Hematopoietic multipotent progenitor cell treated with erythropoietin and hydrocortisone succinate and interleukin-3 and kit ligand, for 8 days (in vitro differentiated cells): ENCODE results near the gene AR.
"Not testable (repeated sequence)": the region's sequence is repeated elsewhere in the genome, so short reads cannot be mapped to it uniquely, and the experiment has no call there.

Experiments used
- DNase-seq: peaks from one replicate; pipeline ENCODE4 v3.0.0-alpha.2; 2015

Gene AR

DNA sequence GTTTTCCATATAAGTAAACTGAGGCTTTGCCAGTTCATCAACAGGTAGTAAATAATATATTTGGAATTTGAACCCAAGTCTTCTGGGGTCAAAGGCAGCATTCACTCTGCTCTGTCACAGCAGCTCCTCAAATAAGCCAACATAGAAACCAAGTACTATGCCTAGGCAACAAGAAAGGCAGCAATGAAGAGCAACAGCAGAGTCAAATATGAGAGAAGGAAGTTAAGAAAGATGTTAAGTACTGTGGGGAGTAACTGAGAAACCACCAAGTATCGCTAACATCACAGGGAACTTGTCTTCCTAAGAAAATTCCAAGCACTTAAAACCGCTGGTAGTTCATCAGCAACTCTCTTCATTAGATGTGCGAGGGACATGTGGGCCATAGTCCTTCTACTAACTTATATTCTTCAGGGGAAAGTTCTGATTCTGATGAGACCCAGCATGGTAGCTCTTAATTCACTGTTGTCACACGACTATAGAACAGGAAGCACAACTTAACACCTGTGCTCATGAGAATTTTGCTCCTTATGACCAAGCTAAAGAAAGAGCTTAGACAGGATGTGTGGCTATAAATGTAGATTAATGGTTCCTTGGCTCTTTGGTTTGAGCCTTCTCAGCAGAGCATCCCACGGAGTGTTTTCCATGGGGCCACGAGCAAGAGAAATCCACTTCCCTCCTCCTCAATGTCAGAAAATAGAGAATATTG, 107.8 kb downstream of the AR start:
- DNase-seq: no peak

- no peak for DNase-seq
Observed at GRCh38 chrX:67652543-67652942, 108.7 kb downstream of the AR start.

GRCh38 chrX:67654301-67654700, 110.5 kb downstream of the AR start:
- DNase-seq: no peak

- no peak for DNase-seq
Observed at GRCh38 chrX:67665583-67665982, 121.8 kb downstream of the AR start.

GRCh38 chrX:67670717-67671116, 126.9 kb downstream of the AR start:
- DNase-seq: not testable (repeated sequence)

GRCh38 chrX:67673741-67674274, 130.0 kb downstream of the AR start:
- DNase-seq: no peak

- DNase-seq: no peak
Observed at GRCh38 chrX:67674741-67675140, 130.9 kb downstream of the AR start.

DNA sequence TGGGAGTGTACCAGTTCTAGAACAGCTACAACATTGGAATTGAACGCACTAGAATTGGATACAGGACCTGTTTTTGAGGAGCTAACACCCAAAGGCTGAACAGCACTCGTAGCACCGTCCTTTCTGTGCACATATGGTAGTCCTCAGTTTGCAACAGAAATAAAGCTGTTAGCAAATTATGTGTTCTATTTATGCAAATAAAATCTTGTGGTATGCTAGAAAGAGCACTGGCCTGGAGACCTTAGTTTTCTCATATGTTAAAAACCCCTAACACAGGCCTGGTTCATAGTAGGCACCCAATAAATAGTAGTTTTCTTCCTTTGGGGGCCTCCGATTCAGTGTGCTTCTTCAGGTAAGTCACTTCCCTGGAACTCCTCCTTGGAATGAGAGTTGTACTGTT, 140.3 kb downstream of the AR start:
- no peak for DNase-seq

DNA sequence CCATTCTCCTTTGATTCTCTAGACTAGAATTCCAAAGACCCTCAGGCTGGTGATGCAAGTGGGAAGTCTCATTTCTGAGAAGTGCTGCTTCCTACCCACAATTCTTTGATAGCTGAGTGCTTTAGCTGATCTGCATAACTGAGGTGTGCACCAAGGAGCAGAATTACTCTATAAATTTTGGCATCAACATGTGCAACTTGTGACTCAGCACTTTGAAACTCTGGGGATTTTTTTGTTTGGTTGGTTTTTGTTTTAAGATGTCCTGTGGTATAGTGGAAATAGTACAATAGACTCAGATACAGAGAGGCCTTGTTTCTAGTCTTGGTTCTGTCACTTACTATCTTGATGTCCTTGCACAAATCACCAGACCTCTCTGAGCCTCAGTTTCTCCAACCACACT, 148.4 kb downstream of the AR start:
- no peak for DNase-seq

DNA sequence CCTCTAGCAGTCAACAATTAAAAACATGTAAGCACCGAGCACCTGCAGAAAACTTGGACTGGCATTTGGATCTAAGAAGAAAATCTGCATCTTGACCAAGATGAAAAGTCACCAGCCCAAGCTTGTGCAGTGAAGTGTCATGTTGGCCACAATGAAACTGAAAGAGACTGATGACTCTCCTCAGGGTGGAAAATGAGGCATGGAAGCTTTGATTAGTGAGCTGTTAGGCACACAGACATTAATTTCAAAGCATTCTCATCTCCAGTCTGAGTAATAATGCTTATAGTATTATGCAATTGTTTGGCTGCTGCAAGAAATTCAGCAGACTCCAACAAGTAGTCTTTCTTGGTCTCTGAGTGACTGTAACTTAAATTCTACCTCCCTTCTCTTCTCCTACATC, 150.1 kb downstream of the AR start:
- no peak for DNase-seq

- DNase-seq: no peak
Observed at GRCh38 chrX:67697452-67697851, 153.6 kb downstream of the AR start.

- no peak for DNase-seq
Observed at GRCh38 chrX:67700602-67701001, 156.8 kb downstream of the AR start.

GRCh38 chrX:67714004-67714403, 170.2 kb downstream of the AR start:
- no peak for DNase-seq

- DNase-seq: no peak
Observed at GRCh38 chrX:67717571-67717970, 173.8 kb downstream of the AR start.

DNA sequence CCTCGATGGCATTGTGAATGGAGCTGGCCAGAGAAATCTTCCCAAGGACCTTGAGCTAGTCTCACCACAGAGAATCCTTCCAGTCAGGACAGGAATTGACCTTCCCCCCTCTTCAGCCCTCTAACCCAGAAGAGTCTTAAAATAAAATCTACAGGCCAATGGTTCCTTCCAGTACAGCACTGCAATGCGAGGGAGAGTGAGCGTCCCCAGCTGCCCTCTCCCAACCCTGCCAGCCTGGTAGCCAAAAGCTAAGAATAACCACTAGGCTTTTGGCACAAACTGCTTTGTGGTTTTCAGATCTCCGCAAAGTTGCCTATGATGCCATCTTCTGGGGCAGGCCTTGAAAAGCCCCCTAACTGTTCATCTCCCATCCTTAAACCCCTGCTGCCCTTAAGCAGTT, 175.1 kb downstream of the AR start:
- no peak for DNase-seq

DNA sequence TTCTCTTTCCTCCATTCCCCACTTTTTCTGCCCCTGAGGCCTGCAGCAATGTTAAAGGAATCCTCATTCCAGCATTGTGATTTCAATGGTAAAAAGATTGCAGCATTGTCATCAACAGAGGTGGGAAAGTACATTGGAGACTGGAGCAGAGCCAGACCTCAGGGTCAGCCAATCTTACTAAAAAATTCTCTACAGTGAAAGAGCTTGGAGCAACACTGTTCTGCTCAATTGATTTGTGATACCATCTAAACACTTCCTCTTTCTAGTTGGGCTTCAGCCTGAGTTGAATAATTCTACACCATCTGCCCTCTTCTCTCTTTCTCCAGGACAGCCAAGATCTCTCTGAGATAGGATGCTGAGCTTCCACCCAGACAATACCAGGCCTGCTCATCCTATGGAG, 176.5 kb downstream of the AR start:
- DNase-seq: no peak

DNA sequence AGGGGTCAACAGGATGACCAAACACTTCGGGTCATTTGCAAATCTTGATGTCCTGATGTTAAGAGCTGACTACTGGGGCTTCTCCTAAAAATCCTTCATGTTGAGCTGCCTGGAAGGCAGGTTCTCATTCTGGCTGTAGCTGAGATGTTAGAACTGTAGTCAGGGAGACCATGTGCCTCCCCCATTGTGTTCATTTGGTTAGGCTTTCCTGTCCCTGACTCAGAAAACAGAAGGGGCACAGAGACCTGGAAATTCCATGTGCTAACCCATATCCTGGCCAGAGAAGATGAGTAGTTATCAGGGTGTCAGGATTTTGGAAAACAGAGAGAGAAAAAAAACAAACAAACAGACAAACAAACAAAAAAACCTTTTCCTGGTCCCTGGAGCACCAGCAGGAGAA, 177.5 kb downstream of the AR start:
- no peak for DNase-seq

GRCh38 chrX:67723580-67724351, 179.9 kb downstream of the AR start:
- no peak for DNase-seq

DNA sequence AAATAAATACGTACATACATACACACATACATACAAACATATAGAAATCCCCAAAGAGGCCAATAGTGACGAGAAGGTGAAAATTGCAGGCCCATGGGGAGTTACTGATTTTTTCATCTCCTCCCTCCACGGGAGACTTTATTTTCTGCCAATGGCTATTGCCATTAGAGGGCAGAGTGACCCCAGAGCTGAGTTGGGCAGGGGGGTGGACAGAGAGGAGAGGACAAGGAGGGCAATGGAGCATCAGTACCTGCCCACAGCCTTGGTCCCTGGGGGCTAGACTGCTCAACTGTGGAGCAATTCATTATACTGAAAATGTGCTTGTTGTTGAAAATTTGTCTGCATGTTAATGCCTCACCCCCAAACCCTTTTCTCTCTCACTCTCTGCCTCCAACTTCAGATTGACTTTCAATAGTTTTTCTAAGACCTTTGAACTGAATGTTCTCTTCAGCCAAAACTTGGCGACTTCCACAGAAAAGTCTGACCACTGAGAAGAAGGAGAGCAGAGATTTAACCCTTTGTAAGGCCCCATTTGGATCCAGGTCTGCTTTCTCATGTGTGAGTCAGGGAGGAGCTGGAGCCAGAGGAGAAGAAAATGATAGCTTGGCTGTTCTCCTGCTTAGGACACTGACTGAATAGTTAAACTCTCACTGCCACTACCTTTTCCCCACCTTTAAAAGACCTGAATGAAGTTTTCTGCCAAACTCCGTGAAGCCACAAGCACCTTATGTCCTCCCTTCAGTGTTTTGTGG, 180.7 kb downstream of the AR start:
- DNase-seq: no peak

- DNase-seq: no peak
Observed at GRCh38 chrX:67725471-67725870, 181.7 kb downstream of the AR start.

GRCh38 chrX:67726018-67726417, 182.2 kb downstream of the AR start:
- no peak for DNase-seq

DNA sequence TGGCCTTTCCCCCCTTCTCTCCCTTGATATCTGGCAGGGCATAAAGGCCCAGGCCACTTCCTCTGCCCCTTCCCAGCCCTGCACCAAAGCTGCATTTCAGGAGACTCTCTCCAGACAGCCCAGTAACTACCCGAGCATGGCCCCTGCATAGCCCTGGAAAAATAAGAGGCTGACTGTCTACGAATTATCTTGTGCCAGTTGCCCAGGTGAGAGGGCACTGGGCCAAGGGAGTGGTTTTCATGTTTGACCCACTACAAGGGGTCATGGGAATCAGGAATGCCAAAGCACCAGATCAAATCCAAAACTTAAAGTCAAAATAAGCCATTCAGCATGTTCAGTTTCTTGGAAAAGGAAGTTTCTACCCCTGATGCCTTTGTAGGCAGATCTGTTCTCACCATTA, 183.8 kb downstream of the AR start:
- DNase-seq: no peak

DNA sequence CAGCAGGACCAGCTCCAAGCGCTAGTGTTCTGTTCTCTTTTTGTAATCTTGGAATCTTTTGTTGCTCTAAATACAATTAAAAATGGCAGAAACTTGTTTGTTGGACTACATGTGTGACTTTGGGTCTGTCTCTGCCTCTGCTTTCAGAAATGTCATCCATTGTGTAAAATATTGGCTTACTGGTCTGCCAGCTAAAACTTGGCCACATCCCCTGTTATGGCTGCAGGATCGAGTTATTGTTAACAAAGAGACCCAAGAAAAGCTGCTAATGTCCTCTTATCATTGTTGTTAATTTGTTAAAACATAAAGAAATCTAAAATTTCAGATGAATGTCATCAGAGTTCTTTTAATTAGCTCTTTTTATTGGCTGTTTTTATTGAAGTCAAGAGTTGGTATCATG, 186.5 kb downstream of the AR start:
- no peak for DNase-seq

- DNase-seq: no peak
Observed at GRCh38 chrX:67731061-67731460, 187.2 kb downstream of the AR start.
